Right renal pelvis (tissue), 4 donors: Measurements from ENCODE around the gene CSRNP2. TPM values are rescaled to one million over a fixed set of nuclear protein-coding genes. Genes with fewer than 3 reads are reported as not detected.
"Not testable (repeated sequence)": the region's sequence is repeated elsewhere in the genome, so short reads cannot be mapped to it uniquely, and the experiment has no call there.

Source experiments
- DNase-seq, 4 donors: peaks; one replicate each; pipeline ENCODE4 v3.0.0-alpha.2; 2013; ENCODE audit warnings: low read depth in 4 of 4, low spot score in 3 of 4, missing footprints in 1 of 4
- polyA plus RNA-seq, 4 donors: library from polyadenylated mRNA; unstranded; fragments of 120-200 nt; gene quantifications; one replicate each; pipeline ENCODE4 v1.2.1, GENCODE V29; 2013; ENCODE audit not compliant: insufficient read length in 4 of 4

CSRNP2 gene
- 10 to 100 TPM; 35.9 to 39.5 (median 38.5) TPM for polyA plus RNA-seq

- peak; percentile 89 to 92 (median 90) for DNase-seq
These were observed at the start of gene CSRNP2 for GRCh38 chr12:51083126-51083833. CSRNP2 (minus strand) TSS chr12:51083596; CDS start chr12:51076561, 7,035 bp downstream.

GRCh38 chr12:51132693-51133092, 49.3 kb upstream of the CSRNP2 start:
- no peak for DNase-seq

- no peak for DNase-seq
These were observed 48.5 kb upstream of the CSRNP2 start for GRCh38 chr12:51131745-51132521.

- DNase-seq: peak in 2 of 4 donors; percentile 3 to 12
These were observed 45.5 kb upstream of the CSRNP2 start for GRCh38 chr12:51128919-51129318.

GRCh38 chr12:51127050-51127729, 43.8 kb upstream of the CSRNP2 start:
- DNase-seq: no peak

GRCh38 chr12:51126297-51126696, 42.9 kb upstream of the CSRNP2 start:
- no peak for DNase-seq

- no peak for DNase-seq
These were observed 41.1 kb upstream of the CSRNP2 start for GRCh38 chr12:51124504-51124903.

GRCh38 chr12:51122844-51123243, 39.4 kb upstream of the CSRNP2 start:
- DNase-seq: peak in 1 of 4 donors; percentile 2

GRCh38 chr12:51118706-51119105, 35.3 kb upstream of the CSRNP2 start:
- no peak for DNase-seq

- DNase-seq: no peak
These were observed 32.1 kb upstream of the CSRNP2 start for GRCh38 chr12:51115533-51115932.

- DNase-seq: no peak
These were observed 24.7 kb upstream of the CSRNP2 start for GRCh38 chr12:51108136-51108535.

GRCh38 chr12:51103977-51104376, 20.6 kb upstream of the CSRNP2 start:
- DNase-seq: no peak

GRCh38 chr12:51098611-51099010, 15.2 kb upstream of the CSRNP2 start:
- DNase-seq: no peak

- DNase-seq: no peak
These were observed 7.4 kb upstream of the CSRNP2 start for GRCh38 chr12:51090705-51091229.

- DNase-seq: no peak
These were observed 4.4 kb upstream of the CSRNP2 start for GRCh38 chr12:51087818-51088217.

GRCh38 chr12:51086933-51087332, 3.5 kb upstream of the CSRNP2 start:
- DNase-seq: no peak

GRCh38 chr12:51085757-51086156, 2.4 kb upstream of the CSRNP2 start:
- DNase-seq: no peak

GRCh38 chr12:51082561-51083125, 753 bp downstream of the CSRNP2 start:
- peak in 3 of 4 donors; percentile 7 to 39 (median 36) for DNase-seq

- DNase-seq: no peak
These were observed 2.0 kb downstream of the CSRNP2 start for GRCh38 chr12:51081421-51081820.

- no peak for DNase-seq
These were observed 3.3 kb downstream of the CSRNP2 start for GRCh38 chr12:51080136-51080535.

- not testable (repeated sequence) for DNase-seq
These were observed 4.5 kb downstream of the CSRNP2 start for GRCh38 chr12:51078866-51079265.
